ENCODE results near the gene CLEC2A.

CLEC2A gene

GRCh38 chr12:9931245-9931644 lies 925 bp downstream of the CLEC2A start:
- no peak for DNase-seq

- DNase-seq: no peak
Observed at GRCh38 chr12:9928607-9929006, 3.6 kb downstream of the CLEC2A start.

GRCh38 chr12:9926876-9927275 lies 5.3 kb downstream of the CLEC2A start:
- no peak for DNase-seq

- DNase-seq: peak; percentile 24
Observed at GRCh38 chr12:9925705-9926393, 6.3 kb downstream of the CLEC2A start.

GRCh38 chr12:9922429-9922828 lies 9.7 kb downstream of the CLEC2A start:
- no peak for DNase-seq

GRCh38 chr12:9920451-9920850 lies 11.7 kb downstream of the CLEC2A start:
- DNase-seq: no peak

GRCh38 chr12:9919443-9919842 lies 12.7 kb downstream of the CLEC2A start:
- DNase-seq: no peak

- no peak for DNase-seq
Observed at GRCh38 chr12:9911708-9912107, 20.5 kb downstream of the CLEC2A start.

GRCh38 chr12:9910716-9911421 lies 21.3 kb downstream of the CLEC2A start:
- DNase-seq: no peak

- DNase-seq: no peak
Observed at GRCh38 chr12:9909724-9910123, 22.4 kb downstream of the CLEC2A start.

- no peak for DNase-seq
Observed at GRCh38 chr12:9908350-9908749, 23.8 kb downstream of the CLEC2A start.

- DNase-seq: no peak
Observed at GRCh38 chr12:9907769-9908168, 24.4 kb downstream of the CLEC2A start.

GRCh38 chr12:9906873-9907272 lies 25.3 kb downstream of the CLEC2A start:
- DNase-seq: no peak

- DNase-seq: no peak
Observed at GRCh38 chr12:9902539-9903228, 29.5 kb downstream of the CLEC2A start.

GRCh38 chr12:9900930-9901329 lies 31.2 kb downstream of the CLEC2A start:
- no peak for DNase-seq

- no peak for DNase-seq
Observed at GRCh38 chr12:9899209-9899608, 33.0 kb downstream of the CLEC2A start.

- DNase-seq: no peak
Observed at GRCh38 chr12:9897535-9897934, 34.6 kb downstream of the CLEC2A start.

GRCh38 chr12:9895215-9895971 lies 36.8 kb downstream of the CLEC2A start:
- DNase-seq: no peak

- no peak for DNase-seq
Observed at GRCh38 chr12:9888665-9889273, 43.4 kb downstream of the CLEC2A start.

GRCh38 chr12:9883175-9883574 lies 49.0 kb downstream of the CLEC2A start:
- no peak for DNase-seq

GRCh38 chr12:9881988-9882387 lies 50.2 kb downstream of the CLEC2A start:
- DNase-seq: no peak

- no peak for DNase-seq
Observed at GRCh38 chr12:9881246-9881645, 50.9 kb downstream of the CLEC2A start, which contains the start of gene KLRF2. TSS of gene KLRF2 (plus strand) at chr12:9881489. CDS start at chr12:9881596, 107 bp downstream.

All from fibroblast of skin of back (primary cell).